ENCODE measurements around the gene OR6S1. TPM values are rescaled to one million over a fixed set of nuclear protein-coding genes. Genes with fewer than 3 reads are reported as not detected.

The OR6S1 gene
- total RNA-seq, 1 experiment from 2014 or later, result not detected

- POLR2A ChIA-PET, result no interaction called here
- no peak for ATAC-seq
These were observed 34.2 kb upstream of the OR6S1 start for GRCh38 chr14:20675669-20676068.

More at GRCh38 chr14:20675669-20676068, 34.2 kb upstream of the OR6S1 start:
- no peak overlapping the region for H3K27ac Mint-ChIP-seq
- peaks cover 20% of the 10 kb centered on the region for H3K4me1 Mint-ChIP-seq
- no peak for TF ChIP-seq JUN (CRISPR knock-in tag; IDR thresholded peaks at IDR 0.05)
- no peak for TF ChIP-seq RELA (CRISPR knock-in tag; IDR thresholded peaks at IDR 0.05; ENCODE audit: borderline replicate concordance)
- no peak for TF ChIP-seq ZNF281 (CRISPR knock-in tag; IDR thresholded peaks at IDR 0.05)
- TF ChIP-seq ZNF532 (CRISPR knock-in tag; IDR thresholded peaks at IDR 0.05; ENCODE audit: borderline replicate concordance), result no peak
- no peak for TF ChIP-seq ZSCAN18 (CRISPR knock-in tag; IDR thresholded peaks at IDR 0.05)
- no peak for TF ChIP-seq USF2 (CRISPR knock-in tag; IDR thresholded peaks at IDR 0.05)
- no peak for TF ChIP-seq IRF1 (CRISPR knock-in tag; IDR thresholded peaks at IDR 0.05)
- no peaks in the 10 kb centered on the region for H3K9me3 Mint-ChIP-seq
- DNase-seq (ENCODE audit: low spot score), result no peak
- CTCF ChIA-PET, result interaction anchor here (0.9 to 3.1 kb wide), 7 partner anchors 9 to 182 kb away, joined by 3 to 12 read pairs (median 8); partner anchors contain the start of gene RNASE4
- H3K36me3 Mint-ChIP-seq, result no peaks in the 10 kb centered on the region
- no peaks in the 10 kb centered on the region for H3K27me3 Mint-ChIP-seq (ENCODE audit: low read depth)
- no peak overlapping the region for H3K4me3 Mint-ChIP-seq
